GM21529 (cell line): ENCODE results near the gene TGIF1.
A peak's percentile ranks its signal among the peaks of the same experiment; 100 is the strongest.
"Not testable (repeated sequence)": the region's sequence is repeated elsewhere in the genome, so short reads cannot be mapped to it uniquely, and the experiment has no call there.

Source experiments
- ATAC-seq: cut with Tn5 transposase; IDR thresholded peaks from one replicate; pipeline ENCODE4 v1.9.1; 2021; ENCODE audit not compliant: unreplicated experiment

The TGIF1 gene

GRCh38 chr18:3450012-3450798, at the start of gene TGIF1:
TGIF1 (plus strand) TSS chr18:3450172; CDS start chr18:3450490, 318 bp downstream.
- ATAC-seq = no peak

- ATAC-seq = no peak
Observed at GRCh38 chr18:3400567-3401296, 49.2 kb upstream of the TGIF1 start.

GRCh38 chr18:3401669-3402620, 48.0 kb upstream of the TGIF1 start:
- peak; percentile 88 for ATAC-seq

GRCh38 chr18:3402982-3403451, 47.0 kb upstream of the TGIF1 start:
- no peak for ATAC-seq

- no peak for ATAC-seq
Observed at GRCh38 chr18:3405713-3406112, 44.3 kb upstream of the TGIF1 start.

- ATAC-seq = no peak
Observed at GRCh38 chr18:3408107-3408506, 41.9 kb upstream of the TGIF1 start.

GRCh38 chr18:3409811-3410210, 40.2 kb upstream of the TGIF1 start:
- ATAC-seq = no peak

GRCh38 chr18:3410273-3410672, 39.7 kb upstream of the TGIF1 start:
- no peak for ATAC-seq

GRCh38 chr18:3410876-3411275, 39.1 kb upstream of the TGIF1 start:
- ATAC-seq = not testable (repeated sequence)

GRCh38 chr18:3411327-3411726, 38.6 kb upstream of the TGIF1 start:
- ATAC-seq = no peak

GRCh38 chr18:3411854-3412268, 38.1 kb upstream of the TGIF1 start:
- ATAC-seq = no peak

- ATAC-seq = not testable (repeated sequence)
Observed at GRCh38 chr18:3412528-3412927, 37.4 kb upstream of the TGIF1 start.

- no peak for ATAC-seq
Observed at GRCh38 chr18:3415110-3415509, 34.9 kb upstream of the TGIF1 start.

GRCh38 chr18:3418083-3418482, 31.9 kb upstream of the TGIF1 start:
- ATAC-seq = no peak

GRCh38 chr18:3420919-3421279, 29.1 kb upstream of the TGIF1 start:
- no peak for ATAC-seq

GRCh38 chr18:3422905-3423304, 27.1 kb upstream of the TGIF1 start:
- ATAC-seq = no peak

- ATAC-seq = no peak
Observed at GRCh38 chr18:3424280-3424890, 25.6 kb upstream of the TGIF1 start.

- no peak for ATAC-seq
Observed at GRCh38 chr18:3425030-3425429, 24.9 kb upstream of the TGIF1 start.

- no peak for ATAC-seq
Observed at GRCh38 chr18:3425446-3425845, 24.5 kb upstream of the TGIF1 start.

GRCh38 chr18:3426074-3426473, 23.9 kb upstream of the TGIF1 start:
- ATAC-seq = no peak

- no peak for ATAC-seq
Observed at GRCh38 chr18:3427944-3428343, 22.0 kb upstream of the TGIF1 start.
